GM12878 (cell line): Measurements from ENCODE around the gene RAP1B. TPM values are rescaled to one million over a fixed set of nuclear protein-coding genes. Genes with fewer than 3 reads are reported as not detected.
A peak's percentile ranks its signal among the peaks of the same experiment; 100 is the strongest.

ENCODE experiments used
- ATAC-seq: fragments of 200-7000 bp; cut with Tn5 transposase; 3 replicates; pipeline ENCODE4 v1.9.1; 2020; ENCODE audit warnings: mild to moderate bottlenecking, moderate library complexity
- BruUV-seq: library from RNA; stranded (reverse); fragments of 400-500 nt; replicated peaks from 2 replicates; lab custom pipeline; 2021; lab: Mats Ljungman, UMichigan
- CTCF ChIA-PET: fragments of 300-600 bp; sonication (Branson Sonifier 250); formaldehyde crosslinking; extraction: SDS; loops from one replicate; lab custom pipeline; 2021; ENCODE audit warnings: inconsistent platforms; lab: Yijun Ruan, JAX
- POLR2A ChIA-PET: fragments of 350-600 bp; formaldehyde crosslinking; extraction: SDS; loops from one replicate; lab custom pipeline; 2021; ENCODE audit warnings: inconsistent platforms; lab: Charles Lee
- RAD21 ChIA-PET: fragments of 300-600 bp; sonication (Branson Sonifier 250); formaldehyde crosslinking; loops from one replicate; lab custom pipeline; 2023; ENCODE audit warnings: antibody characterized with exemption; ENCODE audit not compliant: unreplicated experiment; lab: Charles Lee
- SMC1A ChIA-PET: fragments of 300-600 bp; sonication (Branson Sonifier 250); formaldehyde crosslinking; loops from one replicate; lab custom pipeline; 2023; ENCODE audit not compliant: unreplicated experiment, uncharacterized antibody; lab: Charles Lee
- DNase-seq: peaks from one replicate; pipeline ENCODE4 v3.0.0-alpha.2; 2011; ENCODE audit warnings: low read depth, low spot score
- FAIRE-seq: peaks from 3 replicates; lab custom pipeline; 2011; peaks lifted over from hg19 to GRCh38; lab: Jason Lieb, UNC
- H2AFZ ChIP-seq: 2 replicates; pipeline ENCODE4 v1.6.0; 2011; ENCODE audit warnings: low read depth, low read length, control low read depth; ENCODE audit not compliant: control insufficient read depth
- H3K27ac ChIP-seq: 2 replicates; pipeline ENCODE4 v1.5.1; 2011; ENCODE audit warnings: control low read depth; ENCODE audit not compliant: control insufficient read depth, insufficient read depth
- H3K27me3 ChIP-seq, 2 experiments: replicated peaks in 1 of 2; 2 replicates each; pipeline versions ENCODE4 v1.6.0 to v1.6.1; 2011; ENCODE audit warnings: low read length in 1 of 2; ENCODE audit not compliant: control insufficient read depth in 2 of 2, insufficient read depth in 2 of 2
- H3K36me3 ChIP-seq, 2 experiments: 2 replicates each; pipeline ENCODE4 v1.5.1; 2011; ENCODE audit warnings: low read length in 1 of 2; ENCODE audit not compliant: control insufficient read depth in 2 of 2, insufficient read depth in 2 of 2
- H3K4me1 ChIP-seq: 2 replicates; pipeline ENCODE4 v1.6.1; 2011; ENCODE audit warnings: mild to moderate bottlenecking, low read length, moderate library complexity, mixed read lengths; ENCODE audit not compliant: control insufficient read depth, insufficient read depth
- H3K4me2 ChIP-seq: 2 replicates; pipeline ENCODE4 v1.6.0; 2011; ENCODE audit warnings: control low read depth; ENCODE audit not compliant: control insufficient read depth, insufficient read depth
- H3K4me3 ChIP-seq: fragments of 200-600 bp; sonication (generic); 2 replicates; pipeline ENCODE4 v1.5.1; 2016
- H3K79me2 ChIP-seq: 2 replicates; pipeline ENCODE4 v1.6.0; 2011; ENCODE audit warnings: low read length; ENCODE audit not compliant: control insufficient read depth, insufficient read depth
- H3K9ac ChIP-seq: 2 replicates; pipeline ENCODE4 v1.8.0; 2011; ENCODE audit warnings: low read length, control low read depth, mixed read lengths; ENCODE audit not compliant: control insufficient read depth, insufficient read depth
- H3K9me3 ChIP-seq: replicated peaks from 3 replicates; pipeline ENCODE4 v1.5.1; 2011; ENCODE audit warnings: mild to moderate bottlenecking, low read length; ENCODE audit not compliant: control insufficient read depth, insufficient read depth
- H4K20me1 ChIP-seq: 2 replicates; pipeline ENCODE4 v1.6.0; 2011; ENCODE audit not compliant: control insufficient read depth, insufficient read depth
- CEBPB ChIP-seq, 2 experiments: fragments of 150-350 bp in 1 of 2; IDR thresholded peaks; 2 replicates each; pipeline ENCODE4 v1.6.1; 2012 to 2014; ENCODE audit warnings: low read depth in 2 of 2, low read length in 2 of 2, borderline replicate concordance in 1 of 2, inconsistent platforms in 1 of 2
- EP300 ChIP-seq, 2 experiments: fragments of 150-350 bp in 1 of 2; IDR thresholded peaks; 2 replicates each; pipeline ENCODE4 v1.6.1; 2011 to 2012; ENCODE audit warnings: low read depth in 2 of 2, low read length in 2 of 2, borderline replicate concordance in 1 of 2, improper control_type of control experiment in 1 of 2, inconsistent platforms in 1 of 2; ENCODE audit not compliant: control insufficient read depth in 1 of 2
- IRF5 ChIP-seq: fragments of 450-650 bp; IDR thresholded peaks from 2 replicates; pipeline ENCODE4 v1.6.1; 2017; ENCODE audit warnings: borderline replicate concordance
- KAT2A ChIP-seq: conservative IDR thresholded peaks from 2 replicates; pipeline ENCODE4 v1.6.1; 2011; ENCODE audit warnings: low read depth, low read length; ENCODE audit not compliant: control insufficient read depth
- LARP7 ChIP-seq: fragments of 450-650 bp; IDR thresholded peaks from 2 replicates; pipeline ENCODE4 v1.6.1; 2017; ENCODE audit warnings: mild to moderate bottlenecking
- MTA2 ChIP-seq: fragments of 450-650 bp; IDR thresholded peaks from 2 replicates; pipeline ENCODE4 v1.6.1; 2016; ENCODE audit warnings: low read depth, mild to moderate bottlenecking, moderate library complexity
- PAX5 ChIP-seq: IDR thresholded peaks from 2 replicates; pipeline ENCODE4 v1.6.1; 2011; ENCODE audit warnings: low read depth, low read length, borderline replicate concordance
- SPI1 ChIP-seq: IDR thresholded peaks from 2 replicates; pipeline ENCODE4 v1.6.1; 2011; ENCODE audit warnings: low read depth, mild to moderate bottlenecking, low read length, moderate library complexity, borderline replicate concordance; ENCODE audit not compliant: insufficient read depth
- SUZ12 ChIP-seq: fragments of 200-600 bp; sonication (generic); IDR thresholded peaks from one replicate; pipeline ENCODE4 v1.6.1; 2018; ENCODE audit warnings: antibody characterized with exemption, mild to moderate bottlenecking; ENCODE audit not compliant: unreplicated experiment
- TARDBP ChIP-seq: IDR thresholded peaks from 2 replicates; pipeline ENCODE4 v1.6.1; 2016; ENCODE audit warnings: borderline replicate concordance
- TCF3 ChIP-seq: IDR thresholded peaks from 2 replicates; pipeline ENCODE4 v1.6.1; 2012; ENCODE audit warnings: low read depth, mild to moderate bottlenecking, low read length, borderline replicate concordance; ENCODE audit not compliant: insufficient read depth
- ZBED1 ChIP-seq: IDR thresholded peaks from 2 replicates; pipeline ENCODE4 v1.6.1; 2016; ENCODE audit warnings: borderline replicate concordance
- ZBTB40 ChIP-seq: fragments of 450-650 bp; IDR thresholded peaks from 2 replicates; pipeline ENCODE4 v1.6.1; 2016; ENCODE audit warnings: mild to moderate bottlenecking, moderate library complexity, borderline replicate concordance
- ZNF207 ChIP-seq: fragments of 450-650 bp; IDR thresholded peaks from 2 replicates; pipeline ENCODE4 v1.6.1; 2014; ENCODE audit warnings: antibody characterized with exemption, mild to moderate bottlenecking, borderline replicate concordance
- WGBS: methylation state at CpG from one replicate; pipeline ENCODE4 v1.1.6; 2016; ENCODE audit warnings: low lambda C conversion rate; ENCODE audit not compliant: insufficient replicate concordance, insufficient coverage; ENCODE audit errors: missing lambda C conversion rate; 5-methylcytosine and 5-hydroxymethylcytosine counted together
- in situ Hi-C: fragments of 300-500 bp; cut with MboI; formaldehyde crosslinking; loops from 9 replicates; pipeline ENCODE4 v1.14.3; 2018; ENCODE audit warnings: mixed read lengths
- intact Hi-C: fragments of 100-400 bp; cut with micrococcal nuclease; formaldehyde crosslinking; loops from one replicate; pipeline ENCODE4 v1.14.2; 2022; ENCODE audit not compliant: unreplicated experiment
- polyA plus RNA-seq, 11 experiments: library from polyadenylated mRNA; depleted of rRNA in 4 of 11; unstranded in 6 of 11; stranded (reverse) in 5 of 11; fragments of >200 nt; fragmentation: Nextera tagmentation in 4 of 11; fragmentation: Illumina TruSeq in 1 of 11; extraction: Ambion mirVana in 4 of 11; extraction: Trizol in 1 of 11; gene quantifications; 1 replicate in 1 of 11; 2 replicates in 10 of 11; pipeline versions ENCODE4 v1.2.1 to v1.2.3, GENCODE V29; 2011 to 2016; ENCODE audit warnings: inconsistent platforms in 2 of 11, missing spikeins in 2 of 11, low read depth in 1 of 11
- total RNA-seq, 4 experiments: library from RNA; depleted of rRNA in 3 of 4; stranded (reverse); fragments of >200 nt in 3 of 4; fragmentation: Illumina TruSeq in 1 of 4; extraction: Trizol in 1 of 4; gene quantifications; 2 replicates each; pipeline versions ENCODE4 v1.2.1 to v1.2.3, GENCODE V29; 2013 to 2021

The RAP1B gene
- total and polyA plus RNA-seq, 10 of the 15 experiments (the other 5 are each of a cell fraction or from before 2014, with no cell fraction given): 88.9 to 219 (median 127) TPM

GRCh38 chr12:68633614-68634558 lies 23.2 kb downstream of the RAP1B start:
- 49% methylated on average over 9 of the region's 9 CpGs for WGBS
- H3K36me3 ChIP-seq: no peaks in the 10 kb centered on the region; a peak in 2 of 4 replicates
- no peaks in the 10 kb centered on the region for H3K9me3 ChIP-seq
- ChIA-PET RAD21 (interaction anchor here (0.7 to 1.4 kb wide), 5 partner anchors 13 to 397 kb away, joined by 3 to 4 read pairs (median 3); no protein-coding TSS in a partner anchor), CTCF (interaction anchor here (0.9 to 2.8 kb wide), 2 partner anchors 19 to 192 kb away, joined by 3 to 7 read pairs; no protein-coding TSS in a partner anchor), POLR2A (interaction anchor here (0.6 to 1.4 kb wide), 3 partner anchors 13 to 27 kb away, joined by 3 to 4 read pairs (median 3); no protein-coding TSS in a partner anchor), SMC1A (interaction anchor here (0.8 to 1.7 kb wide), 5 partner anchors 9 to 259 kb away, joined by 3 to 4 read pairs (median 3); partner anchors contain the start of gene NUP107)
- no peak overlapping the region for H3K9ac ChIP-seq
- BruUV-seq: no TSS peak
- H3K27ac ChIP-seq: peak overlapping the region; percentile 41
- peaks cover 55% of the 10 kb centered on the region for H3K4me1 ChIP-seq
- H3K4me2 ChIP-seq: peak overlapping the region; percentile 26
- peak overlapping the region; percentile 15; the same call in 1 of the 2 replicates for H3K4me3 ChIP-seq
- no peak overlapping the region for H2AFZ ChIP-seq
- peaks cover 97% of the 10 kb centered on the region for H3K79me2 ChIP-seq
- H4K20me1 ChIP-seq: no peaks in the 10 kb centered on the region
- intact Hi-C loops (loop anchor here (5.0 kb wide), 1 partner anchor 277 kb away; no protein-coding TSS in a partner anchor), in situ Hi-C loops (no loop called here)
- DNase-seq (no peak), FAIRE-seq (peak; percentile 65), ATAC-seq (peak; percentile 40)
- no peaks in the 10 kb centered on the region for H3K27me3 ChIP-seq
- TF ChIP-seq IRF5: no peak
- TF ChIP-seq ZBTB40: no peak
- 0 out of 2 replicates have a peak, but pooled peaks have one; percentile 30 for TF ChIP-seq MTA2
- no peak for TF ChIP-seq ZNF207
- no peak for TF ChIP-seq SUZ12
- TF ChIP-seq SPI1: peak; percentile 81
- no peak for TF ChIP-seq TCF3
- TF ChIP-seq PAX5: no peak
- TF ChIP-seq CEBPB (IDR thresholded peaks at IDR 0.05; ENCODE audit: borderline replicate concordance in 1 of 2, low read depth in 2 of 2, low read length in 2 of 2): no peak
- TF ChIP-seq EP300 (IDR thresholded peaks at IDR 0.05; ENCODE audit: borderline replicate concordance in 1 of 2, control insufficient read depth in 1 of 2, low read depth in 2 of 2, low read length in 2 of 2): peak in 1 of 2 experiments; percentile 38; a peak in 1 of 4 replicates
- TF ChIP-seq LARP7: no peak
- no peak for TF ChIP-seq KAT2A
- TF ChIP-seq ZBED1: no peak
- no peak for TF ChIP-seq TARDBP
